Mesendoderm (in vitro differentiated cells): ENCODE data around the gene ZNRF3.

Source experiments
- DNase-seq: peaks from one replicate; pipeline ENCODE4 v3.0.0; 2013
- H2AK5ac ChIP-seq: 2 replicates; pipeline ENCODE4 v1.6.1; 2013; ENCODE audit warnings: low read length, inconsistent platforms
- H2BK120ac ChIP-seq: 2 replicates; pipeline ENCODE4 v1.6.1; 2013; ENCODE audit warnings: low read depth, mild to moderate bottlenecking, low read length, moderate library complexity, mixed read lengths
- H2BK15ac ChIP-seq: replicated peaks from 2 replicates; pipeline ENCODE4 v1.6.1; 2013; ENCODE audit warnings: low read depth, mild to moderate bottlenecking, moderate library complexity
- H2BK5ac ChIP-seq: 2 replicates; pipeline ENCODE4 v1.6.1; 2013; ENCODE audit warnings: low read length, inconsistent platforms
- H3K18ac ChIP-seq: 2 replicates; pipeline ENCODE4 v1.6.1; 2013; ENCODE audit warnings: mild to moderate bottlenecking, low read length, mixed read lengths
- H3K23ac ChIP-seq: one replicate; pipeline ENCODE4 v1.6.1; 2013; ENCODE audit warnings: low read length
- H3K27ac ChIP-seq: 2 replicates; pipeline ENCODE4 v1.5.1; 2013; ENCODE audit warnings: low read depth, mild to moderate bottlenecking, inconsistent platforms, low read length, moderate library complexity
- H3K27me3 ChIP-seq: 2 replicates; pipeline ENCODE4 v1.6.1; 2013; ENCODE audit warnings: low read length, control low read depth, mild to moderate bottlenecking, inconsistent platforms; ENCODE audit not compliant: insufficient read depth, poor library complexity
- H3K36me3 ChIP-seq: 2 replicates; pipeline ENCODE4 v1.6.1; 2013; ENCODE audit warnings: low read length, inconsistent platforms; ENCODE audit not compliant: control insufficient read depth, insufficient read depth
- H3K4ac ChIP-seq: one replicate; pipeline ENCODE4 v1.6.1; 2013; ENCODE audit warnings: low read depth, mild to moderate bottlenecking, low read length, moderate library complexity
- H3K4me1 ChIP-seq: 2 replicates; pipeline ENCODE4 v1.6.1; 2013; ENCODE audit warnings: low read depth, low read length, inconsistent platforms; ENCODE audit not compliant: control insufficient read depth
- H3K4me2 ChIP-seq: 2 replicates; pipeline ENCODE4 v1.6.1; 2013; ENCODE audit warnings: low read length
- H3K4me3 ChIP-seq: 2 replicates; pipeline ENCODE4 v1.5.1; 2013; ENCODE audit warnings: mild to moderate bottlenecking, low read length
- H3K56ac ChIP-seq: one replicate; pipeline ENCODE4 v1.6.1; 2013; ENCODE audit warnings: low read length
- H3K79me1 ChIP-seq: 2 replicates; pipeline ENCODE4 v1.6.1; 2013; ENCODE audit warnings: low read length, inconsistent platforms
- H3K79me2 ChIP-seq: 2 replicates; pipeline ENCODE4 v1.6.1; 2013; ENCODE audit warnings: mild to moderate bottlenecking, low read length; ENCODE audit not compliant: control insufficient read depth, insufficient read depth
- H3K9ac ChIP-seq: 2 replicates; pipeline ENCODE4 v1.6.1; 2013; ENCODE audit warnings: low read length, inconsistent platforms
- H4K5ac ChIP-seq: one replicate; pipeline ENCODE4 v1.6.1; 2013; ENCODE audit warnings: low read length
- H4K8ac ChIP-seq: one replicate; pipeline ENCODE4 v1.6.1; 2013; ENCODE audit warnings: low read depth, mild to moderate bottlenecking, control low read depth, low read length, moderate library complexity
- whole genome bisulfite sequencing: extraction: QIAGEN DNeasy Blood & Tissue Kit; methylation state at CpG from one replicate; pipeline ENCODE4 v1.1.7; 2013; ENCODE audit warnings: low lambda C conversion rate, missing lambda C conversion rate; ENCODE audit not compliant: insufficient coverage; ENCODE audit errors: extremely low coverage; 5-methylcytosine and 5-hydroxymethylcytosine counted together

Gene ZNRF3

GRCh38 chr22:28978863-28979796 is 95.8 kb downstream of the ZNRF3 start:
- no CpG with 5 or more reads among the region's 4 CpGs for WGBS
- no peak for DNase-seq
- no peak overlapping the region for H3K27ac ChIP-seq
- H3K4me2 ChIP-seq, result no peak overlapping the region
- no peak overlapping the region for H3K4ac ChIP-seq
- H3K36me3 ChIP-seq, result no peaks in the 10 kb centered on the region
- H3K4me3 ChIP-seq, result no peak overlapping the region
- no peak overlapping the region for H2AK5ac ChIP-seq
- no peak overlapping the region for H3K9ac ChIP-seq
- no peak overlapping the region for H2BK15ac ChIP-seq
- H3K4me1 ChIP-seq, result peaks cover 15% of the 10 kb centered on the region
- H3K56ac ChIP-seq, result no peak overlapping the region
- no peak overlapping the region for H4K8ac ChIP-seq
- H3K27me3 ChIP-seq, result no peaks in the 10 kb centered on the region
- H2BK120ac ChIP-seq, result no peak overlapping the region
- peaks cover 4% of the 10 kb centered on the region for H3K79me1 ChIP-seq
- no peak overlapping the region for H3K23ac ChIP-seq
- H4K5ac ChIP-seq, result no peak overlapping the region
- no peak overlapping the region for H2BK5ac ChIP-seq
- H3K79me2 ChIP-seq, result peaks cover 8% of the 10 kb centered on the region
- H3K18ac ChIP-seq, result no peak overlapping the region

- H3K4me2 ChIP-seq, result no peak overlapping the region
- H3K27me3 ChIP-seq, result no peaks in the 10 kb centered on the region
- no peak overlapping the region for H3K4me3 ChIP-seq
- H2BK15ac ChIP-seq, result no peak overlapping the region
- H3K4me1 ChIP-seq, result peaks cover 25% of the 10 kb centered on the region
- no peak overlapping the region for H3K18ac ChIP-seq
- no peak overlapping the region for H3K56ac ChIP-seq
- no peak overlapping the region for H3K23ac ChIP-seq
- peaks cover 15% of the 10 kb centered on the region for H3K79me2 ChIP-seq
- no peak overlapping the region for H2BK120ac ChIP-seq
- H4K8ac ChIP-seq, result no peak overlapping the region
- no peak overlapping the region for H2AK5ac ChIP-seq
- no peak overlapping the region for H3K27ac ChIP-seq
- H3K9ac ChIP-seq, result no peak overlapping the region
- H2BK5ac ChIP-seq, result no peak overlapping the region
- H3K79me1 ChIP-seq, result peaks cover 11% of the 10 kb centered on the region
- H3K36me3 ChIP-seq, result no peaks in the 10 kb centered on the region
- H3K4ac ChIP-seq, result no peak overlapping the region
- H4K5ac ChIP-seq, result no peak overlapping the region
- DNase-seq, result no peak
Measured at GRCh38 chr22:28980326-28980725, 97.0 kb downstream of the ZNRF3 start.

- DNase-seq, result no peak
- no peak overlapping the region for H2BK5ac ChIP-seq
- no peak overlapping the region for H2BK15ac ChIP-seq
- H3K36me3 ChIP-seq, result no peaks in the 10 kb centered on the region
- H3K18ac ChIP-seq, result no peak overlapping the region
- no peak overlapping the region for H3K4me3 ChIP-seq
- no peak overlapping the region for H3K27ac ChIP-seq
- H2AK5ac ChIP-seq, result no peak overlapping the region
- H4K8ac ChIP-seq, result no peak overlapping the region
- H3K4me2 ChIP-seq, result no peak overlapping the region
- no peak overlapping the region for H3K56ac ChIP-seq
- H3K4me1 ChIP-seq, result peaks cover 33% of the 10 kb centered on the region
- H3K9ac ChIP-seq, result no peak overlapping the region
- no peak overlapping the region for H4K5ac ChIP-seq
- peaks cover 9% of the 10 kb centered on the region for H3K79me1 ChIP-seq
- no CpG with 5 or more reads among the region's 14 CpGs for whole genome bisulfite sequencing
- no peaks in the 10 kb centered on the region for H3K27me3 ChIP-seq
- H3K23ac ChIP-seq, result no peak overlapping the region
- H3K79me2 ChIP-seq, result peaks cover 15% of the 10 kb centered on the region
- H2BK120ac ChIP-seq, result no peak overlapping the region
- no peak overlapping the region for H3K4ac ChIP-seq
Measured at GRCh38 chr22:28981818-28982499, 98.6 kb downstream of the ZNRF3 start.

GRCh38 chr22:28983190-28983589 is 99.8 kb downstream of the ZNRF3 start:
- peak overlapping the region; percentile 14 for H2BK5ac ChIP-seq
- peak overlapping the region; percentile 3 for H3K56ac ChIP-seq
- H3K4me2 ChIP-seq, result no peak overlapping the region
- no peak overlapping the region for H3K9ac ChIP-seq
- H3K36me3 ChIP-seq, result no peaks in the 10 kb centered on the region
- H3K79me2 ChIP-seq, result peaks cover 17% of the 10 kb centered on the region
- H3K27ac ChIP-seq, result peak overlapping the region; percentile 65
- H2AK5ac ChIP-seq, result peak overlapping the region; percentile 25
- no peak overlapping the region for H4K5ac ChIP-seq
- H2BK120ac ChIP-seq, result no peak overlapping the region
- peak overlapping the region; percentile 81 for H3K18ac ChIP-seq
- no peak overlapping the region for H2BK15ac ChIP-seq
- H3K4me1 ChIP-seq, result peaks cover 29% of the 10 kb centered on the region
- DNase-seq, result no peak
- H4K8ac ChIP-seq, result no peak overlapping the region
- WGBS, result no CpG with 5 or more reads among the region's 7 CpGs
- no peaks in the 10 kb centered on the region for H3K27me3 ChIP-seq
- H3K23ac ChIP-seq, result no peak overlapping the region
- H3K4ac ChIP-seq, result peak overlapping the region; percentile 20
- no peak overlapping the region for H3K4me3 ChIP-seq
- peaks cover 12% of the 10 kb centered on the region for H3K79me1 ChIP-seq

- peaks cover 11% of the 10 kb centered on the region for H3K79me1 ChIP-seq
- H2BK120ac ChIP-seq, result no peak overlapping the region
- H2BK5ac ChIP-seq, result no peak overlapping the region
- no peaks in the 10 kb centered on the region for H3K36me3 ChIP-seq
- H4K5ac ChIP-seq, result no peak overlapping the region
- H2AK5ac ChIP-seq, result no peak overlapping the region
- H3K4me3 ChIP-seq, result no peak overlapping the region
- H3K4me1 ChIP-seq, result peaks cover 31% of the 10 kb centered on the region
- H3K27ac ChIP-seq, result no peak overlapping the region
- H3K27me3 ChIP-seq, result no peaks in the 10 kb centered on the region
- no CpG with 5 or more reads among the region's 4 CpGs for WGBS
- H3K9ac ChIP-seq, result no peak overlapping the region
- no peak overlapping the region for H3K4ac ChIP-seq
- DNase-seq, result peak; percentile 74
- H4K8ac ChIP-seq, result no peak overlapping the region
- no peak overlapping the region for H2BK15ac ChIP-seq
- peaks cover 15% of the 10 kb centered on the region for H3K79me2 ChIP-seq
- no peak overlapping the region for H3K23ac ChIP-seq
- H3K56ac ChIP-seq, result no peak overlapping the region
- H3K18ac ChIP-seq, result no peak overlapping the region
- no peak overlapping the region for H3K4me2 ChIP-seq
Measured at GRCh38 chr22:28983788-28984441, 100.5 kb downstream of the ZNRF3 start.
